Activated naive CD4-positive, alpha-beta T cell (primary cell): ENCODE results near the gene TPM1.
"Not testable (repeated sequence)": the region's sequence is repeated elsewhere in the genome, so short reads cannot be mapped to it uniquely, and the experiment has no call there.

Source experiments
- DNase-seq, 4 experiments: peaks; one replicate each; lab custom pipeline; 2025; lab: John Stamatoyannopoulos, UW

TPM1 gene

DNA sequence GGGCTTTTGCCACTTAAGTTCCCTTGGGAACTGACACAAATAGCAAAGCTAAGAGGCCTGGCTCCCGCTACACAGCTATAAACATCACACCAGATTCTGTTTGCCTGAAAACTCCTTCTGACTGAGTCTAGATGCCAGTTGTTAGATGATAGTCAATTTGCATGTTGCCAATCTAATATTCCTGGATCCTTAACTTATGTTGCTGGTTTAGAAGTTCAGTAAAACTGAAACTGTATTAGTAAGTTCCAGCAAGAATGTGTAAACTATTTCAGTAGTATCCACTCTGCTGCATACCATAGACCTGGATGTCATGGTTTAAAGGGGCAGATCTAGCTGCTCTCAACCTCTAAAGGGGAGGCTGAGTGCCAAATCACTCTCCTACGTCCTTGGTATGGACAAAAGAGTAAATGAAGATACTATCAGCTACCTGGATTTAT lies 52.0 kb downstream of the TPM1 start:
- DNase-seq: no peak

DNA sequence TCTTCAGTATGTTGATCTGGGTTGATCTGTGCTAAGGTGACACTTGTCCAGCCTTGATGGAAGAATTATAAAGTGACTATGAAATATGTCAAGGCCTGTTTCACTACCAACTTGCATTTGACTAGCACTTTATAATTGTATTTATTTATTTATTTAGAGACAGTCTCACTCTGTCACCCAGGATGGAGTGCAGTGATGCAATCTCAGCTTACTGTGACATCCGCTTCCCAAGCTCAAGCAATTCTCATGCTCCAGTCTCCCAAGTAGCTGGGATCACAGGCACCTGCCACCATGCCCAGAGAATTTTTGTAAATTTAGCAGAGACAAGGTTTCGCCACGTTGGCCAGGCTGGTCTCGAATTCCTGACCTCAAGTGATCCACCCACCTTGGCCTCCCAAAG lies 53.6 kb downstream of the TPM1 start:
- no peak for DNase-seq

DNA sequence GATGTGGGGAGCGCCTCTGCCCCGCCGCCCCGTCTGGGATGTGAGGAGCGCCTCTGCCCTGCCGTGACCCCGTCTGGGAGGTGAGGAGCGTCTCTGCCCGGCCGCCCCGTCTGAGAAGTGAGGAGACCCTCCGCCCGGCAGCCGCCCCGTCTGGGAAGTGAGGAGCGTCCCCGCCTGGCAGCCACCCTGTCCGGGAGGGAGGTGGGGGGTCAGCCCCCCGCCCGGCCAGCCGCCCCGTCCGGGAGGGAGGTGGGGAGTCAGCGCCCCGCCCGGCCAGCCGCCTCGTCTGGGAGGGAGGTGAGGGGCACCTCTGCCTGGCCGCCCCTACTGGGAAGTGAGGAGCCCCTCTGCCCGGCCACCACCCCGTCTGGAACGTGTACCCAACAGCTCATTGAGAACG lies 56.4 kb downstream of the TPM1 start:
- DNase-seq: not testable (repeated sequence)

DNA sequence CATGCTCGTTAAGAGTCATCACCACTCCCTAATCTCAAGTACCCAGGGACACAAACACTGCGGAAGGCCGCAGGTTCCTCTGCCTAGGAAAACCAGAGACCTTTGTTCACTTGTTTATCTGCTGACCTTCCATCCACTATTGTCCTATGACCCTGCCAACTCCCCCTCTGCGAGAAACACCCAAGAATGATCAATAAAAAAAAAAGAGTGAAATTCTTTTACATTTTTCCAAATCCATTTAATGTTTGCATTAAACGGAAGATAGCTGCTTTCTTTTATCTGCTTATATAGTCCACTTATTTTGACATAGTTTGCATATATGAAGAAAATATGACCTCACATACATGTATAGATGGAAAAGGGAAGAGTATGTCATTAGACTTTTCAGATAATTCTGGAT lies 57.0 kb downstream of the TPM1 start:
- not testable (repeated sequence) for DNase-seq

DNA sequence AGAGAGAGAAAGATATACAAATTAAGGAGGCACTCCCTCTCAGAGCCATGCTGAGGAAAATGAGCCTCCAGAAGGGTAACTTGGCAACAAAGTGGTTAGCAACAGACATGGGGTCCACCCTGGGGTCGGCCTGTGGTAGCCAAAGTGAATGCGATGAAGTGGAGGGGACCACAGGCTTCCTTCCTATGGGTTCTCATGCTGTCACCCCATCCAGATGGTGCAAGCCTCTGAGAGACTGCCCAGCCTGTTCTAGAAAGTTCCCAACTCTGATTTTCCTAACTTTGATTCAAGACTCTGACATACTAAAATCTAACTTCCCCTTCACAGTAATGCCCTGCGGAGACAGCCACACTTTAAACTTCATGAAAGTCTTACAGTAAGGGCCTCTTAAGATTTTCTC lies 60.9 kb downstream of the TPM1 start:
- no peak for DNase-seq

DNA sequence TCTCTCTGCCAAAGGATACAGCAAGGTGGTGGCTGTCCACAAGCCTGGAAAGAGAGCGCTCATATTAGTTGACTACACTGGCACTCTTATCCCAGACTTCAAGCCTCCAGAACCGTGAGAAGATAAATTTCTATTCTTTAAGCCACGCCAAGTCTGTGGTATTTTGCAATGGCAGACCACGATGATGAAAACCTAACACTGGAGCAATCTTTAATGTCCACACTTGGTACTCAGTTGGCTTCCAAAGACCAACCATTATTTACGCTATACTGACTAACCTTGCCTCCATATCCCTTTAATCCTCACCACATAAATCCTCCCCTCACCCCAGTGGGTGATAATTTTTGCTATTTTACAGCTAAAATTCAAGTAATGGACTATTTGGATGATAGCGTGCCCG lies 62.2 kb downstream of the TPM1 start:
- no peak for DNase-seq

DNA sequence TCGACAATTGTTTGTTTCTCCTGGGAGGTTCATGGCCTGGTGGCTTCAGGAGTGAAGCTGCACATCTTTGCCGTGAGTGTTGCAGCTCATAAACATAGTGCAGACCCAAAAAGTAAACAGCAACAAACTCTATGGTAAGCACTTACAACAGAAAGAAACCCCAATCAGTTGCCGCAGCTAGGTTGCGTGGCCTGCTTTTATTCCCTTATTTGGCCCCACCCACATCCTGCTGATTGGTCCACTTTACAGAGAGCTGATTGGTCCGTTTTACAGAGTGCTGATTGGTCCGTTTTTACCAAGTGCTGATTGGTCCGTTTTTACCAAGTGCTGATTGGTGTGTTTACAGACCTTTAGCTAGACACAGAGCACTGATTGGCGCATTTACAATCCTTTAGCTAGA lies 62.8 kb downstream of the TPM1 start:
- DNase-seq: not testable (repeated sequence)

DNA sequence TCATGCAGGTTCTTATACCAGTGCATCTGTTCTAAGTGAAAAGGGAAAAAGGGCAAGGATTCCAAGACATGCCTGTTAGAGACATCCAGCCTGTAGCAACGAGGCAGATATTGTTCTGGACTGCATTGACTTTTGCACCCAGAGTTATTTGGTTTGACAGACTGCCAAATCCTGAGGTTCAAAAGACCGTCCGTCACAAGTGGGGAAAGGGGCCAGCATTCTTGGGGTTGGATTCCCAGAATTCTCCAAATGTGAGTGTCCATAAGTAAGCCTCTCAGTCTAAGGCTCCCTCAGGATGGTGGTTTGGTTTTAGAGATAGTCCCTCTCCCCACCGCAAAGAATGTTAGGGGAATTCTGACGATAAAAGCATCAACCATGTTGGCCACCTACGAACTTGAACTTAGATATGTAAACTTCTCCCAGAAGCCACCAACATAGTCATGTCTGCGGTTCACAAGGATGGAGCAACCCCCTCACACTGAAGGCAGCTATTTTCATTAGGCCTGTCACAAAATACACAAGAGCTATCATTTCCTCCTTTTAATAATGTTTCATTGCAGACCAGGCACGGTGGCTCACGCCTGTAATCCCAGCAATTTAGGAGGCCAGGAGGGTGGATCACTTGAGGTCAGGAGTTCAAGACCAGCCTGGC lies 65.5 kb downstream of the TPM1 start:
- no peak for DNase-seq

DNA sequence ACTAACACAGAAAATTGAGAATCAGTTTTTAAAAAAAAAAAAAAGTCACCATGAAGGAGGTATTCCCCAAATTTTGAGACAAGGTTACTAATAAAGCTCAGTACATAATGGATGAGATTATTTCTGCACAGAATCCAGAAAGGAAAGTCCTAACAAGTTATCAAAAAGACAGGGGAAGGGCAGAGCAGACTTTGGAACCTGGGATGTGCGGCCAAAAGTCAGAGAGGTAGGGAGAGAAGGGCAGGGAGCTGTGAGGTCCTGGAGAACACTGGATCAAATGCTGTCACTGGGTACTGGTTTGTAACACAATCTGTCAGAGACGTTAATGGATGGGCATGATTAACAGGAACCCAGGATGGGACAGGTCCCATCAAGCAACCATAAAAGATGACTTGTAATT lies 67.0 kb downstream of the TPM1 start:
- DNase-seq: no peak

DNA sequence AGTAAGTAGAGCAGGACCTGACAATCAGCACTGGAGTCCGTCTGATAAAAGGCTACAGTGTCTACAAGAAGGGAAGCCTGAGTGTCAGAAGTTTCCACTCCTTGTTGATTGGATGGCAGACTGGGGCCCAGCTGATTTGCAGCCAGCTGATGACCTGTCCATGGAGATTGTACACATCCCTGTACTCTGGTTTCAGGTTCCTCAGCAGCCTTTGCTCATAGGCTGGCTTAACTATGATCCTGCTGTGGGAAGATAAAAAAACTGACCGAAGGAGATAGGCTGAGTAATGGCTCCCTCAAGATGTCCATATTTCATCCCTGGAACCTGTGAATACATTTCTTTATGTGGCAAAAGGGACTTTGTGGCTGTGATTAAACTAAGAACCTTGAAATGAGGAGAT lies 67.4 kb downstream of the TPM1 start:
- no peak for DNase-seq

DNA sequence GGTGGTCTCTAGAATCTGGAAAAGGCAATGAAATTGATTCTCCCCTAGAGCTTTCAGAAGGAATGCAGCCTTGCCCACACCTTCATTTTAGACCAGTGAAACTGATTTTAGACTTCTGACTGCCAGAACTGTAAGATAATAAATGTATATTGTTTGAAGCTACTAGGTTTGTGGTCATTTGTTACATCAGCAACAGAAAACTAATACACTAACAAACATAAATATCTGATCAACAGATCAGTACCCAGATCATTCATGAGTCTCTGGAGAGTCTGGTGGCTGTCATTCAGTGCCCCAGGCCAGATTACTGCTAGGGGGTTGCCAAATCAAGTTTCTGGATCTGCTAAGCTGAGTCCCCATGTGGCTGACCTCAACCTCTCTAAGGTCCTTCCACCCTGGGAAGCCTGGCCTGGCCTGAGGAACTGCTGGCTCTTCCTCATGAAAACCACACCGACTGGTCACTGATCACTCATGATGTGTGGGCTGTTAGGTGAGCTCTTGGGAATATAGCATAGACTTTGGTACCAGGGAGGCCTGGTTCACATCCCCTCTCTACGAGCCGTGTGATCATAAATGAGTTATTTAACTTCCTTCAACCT lies 68.0 kb downstream of the TPM1 start:
- no peak for DNase-seq

DNA sequence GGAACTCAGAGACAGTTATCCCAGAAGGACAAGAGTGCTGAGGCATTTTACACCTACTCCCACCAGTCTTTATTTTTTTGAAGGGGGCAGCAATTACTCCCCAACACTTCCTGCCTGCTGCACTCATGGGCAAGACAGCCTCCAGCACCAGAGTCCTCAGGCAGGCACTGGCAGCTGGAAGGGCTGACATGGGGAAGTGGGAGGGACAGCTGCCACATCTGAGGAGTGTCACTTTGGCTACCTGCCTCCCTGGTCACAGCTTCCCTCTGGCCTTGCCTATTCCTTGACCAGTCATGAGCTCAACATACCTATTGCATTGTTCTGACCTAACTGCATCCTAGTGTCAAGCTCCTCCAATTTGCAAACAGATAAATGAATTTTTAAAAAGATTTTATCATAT lies 68.9 kb downstream of the TPM1 start:
- no peak for DNase-seq

DNA sequence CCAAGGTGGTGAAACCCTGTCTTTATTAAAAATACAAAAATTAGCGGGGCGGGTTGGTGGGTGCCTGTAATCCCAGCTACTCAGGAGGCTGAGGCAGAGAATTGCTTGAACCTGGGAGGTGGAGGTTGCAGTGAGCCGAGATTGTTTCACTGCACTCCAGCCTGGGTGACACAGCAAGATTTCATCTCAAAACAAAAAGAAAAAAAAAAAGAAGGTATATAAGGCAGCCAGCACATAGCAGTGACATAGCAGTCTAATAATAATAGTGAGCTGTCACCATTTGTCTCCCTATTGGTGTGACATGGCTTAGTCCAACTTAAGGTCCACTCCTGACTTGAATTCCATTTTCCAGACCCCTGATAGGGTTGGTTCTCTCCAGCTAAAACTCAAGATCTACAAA lies 70.3 kb downstream of the TPM1 start:
- no peak for DNase-seq

DNA sequence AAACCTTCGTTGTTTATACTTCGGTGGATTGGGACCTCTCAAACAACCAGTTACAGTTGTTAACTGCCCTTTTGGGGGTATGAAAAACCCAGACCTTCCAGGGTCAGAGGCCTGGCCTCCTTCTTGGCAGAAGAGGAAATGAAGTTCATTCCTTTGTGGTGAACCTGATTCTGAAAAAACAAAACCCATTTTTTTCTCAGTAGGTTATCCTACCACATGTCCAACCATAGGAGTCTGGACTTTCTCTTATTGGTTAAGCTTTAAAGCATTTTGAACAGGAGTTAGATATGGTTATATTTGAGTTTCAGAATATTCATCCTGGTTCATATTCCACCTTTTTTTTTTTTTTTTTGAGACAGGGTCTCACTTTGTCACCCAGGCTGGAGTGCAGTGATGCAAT lies 71.9 kb downstream of the TPM1 start:
- no peak for DNase-seq
